ENCODE measurements around the gene LZTR1. TPM values are rescaled to one million over a fixed set of nuclear protein-coding genes. Genes with fewer than 3 reads are reported as not detected.

LZTR1 gene
- total RNA-seq, 1 experiment from 2014 or later, result 41.0 TPM

- H3K9me2 ChIP-seq (replicated peaks; ENCODE audit: low read length), result no peaks in the 10 kb centered on the region
- H3K9me3 ChIP-seq (ENCODE audit: low read length), result no peaks in the 10 kb centered on the region
- H3K27ac ChIP-seq (ENCODE audit: low read length), result no peak overlapping the region
- no TSS peak for BruUV-seq (replicated peaks)
- no peak overlapping the region for H2AFZ ChIP-seq (ENCODE audit: low read length)
- no peak overlapping the region for H3K4me2 ChIP-seq (ENCODE audit: low read length)
- H3F3A ChIP-seq (ENCODE audit: low read length, unreplicated experiment), result peaks cover 4% of the 10 kb centered on the region
- H3K27me3 ChIP-seq (ENCODE audit: low read length), result no peaks in the 10 kb centered on the region
- peaks cover 80% of the 10 kb centered on the region for H3K79me2 ChIP-seq (ENCODE audit: low read length)
- H3K4me3 ChIP-seq (ENCODE audit: low read length), result no peak overlapping the region
- H4K20me1 ChIP-seq (ENCODE audit: low read length), result peaks cover 18% of the 10 kb centered on the region
- peaks cover 39% of the 10 kb centered on the region; the same call in 1 of the 2 replicates for H3K36me3 ChIP-seq (ENCODE audit: low read depth, low read length)
- TF ChIP-seq EZH2phosphoT487 (IDR thresholded peaks at IDR 0.05; ENCODE audit: borderline replicate concordance, low read length), result no peak
- no peak for TF ChIP-seq CTCF (conservative IDR thresholded peaks at IDR 0.05; ENCODE audit: low read depth, low read length)
- no peak for TF ChIP-seq EZH2 (IDR thresholded peaks at IDR 0.05; ENCODE audit: low read length, unreplicated experiment)
- ChIA-PET CTCF (no interaction called here), POLR2A (ENCODE audit: unreplicated experiment) (no interaction called here)
- H3K9ac ChIP-seq (ENCODE audit: low read length), result no peak overlapping the region
- no peak for DNase-seq
- no peak for ATAC-seq
- H3K4me1 ChIP-seq (ENCODE audit: insufficient read depth, low read length), result peaks cover 16% of the 10 kb centered on the region
- intact Hi-C loops (cut with micrococcal nuclease), result loop anchor here (5.0 kb wide), 1 partner anchor 65 kb away; no protein-coding TSS in a partner anchor
These were observed 30.1 kb upstream of the LZTR1 start for GRCh38 chr22:20951932-20952380.

GRCh38 chr22:20952544-20953341, 29.4 kb upstream of the LZTR1 start:
- peaks cover 16% of the 10 kb centered on the region for H3K4me1 ChIP-seq (ENCODE audit: insufficient read depth, low read length)
- TF ChIP-seq CTCF (conservative IDR thresholded peaks at IDR 0.05; ENCODE audit: low read depth, low read length) (no peak), EZH2phosphoT487 (IDR thresholded peaks at IDR 0.05; ENCODE audit: borderline replicate concordance, low read length) (no peak), EZH2 (IDR thresholded peaks at IDR 0.05; ENCODE audit: low read length, unreplicated experiment) (no peak)
- no peaks in the 10 kb centered on the region for H3K9me3 ChIP-seq (ENCODE audit: low read length)
- peaks cover 18% of the 10 kb centered on the region for H4K20me1 ChIP-seq (ENCODE audit: low read length)
- H3K9me2 ChIP-seq (replicated peaks; ENCODE audit: low read length), result no peaks in the 10 kb centered on the region
- H3K27me3 ChIP-seq (ENCODE audit: low read length), result no peaks in the 10 kb centered on the region
- POLR2A ChIA-PET (ENCODE audit: unreplicated experiment), result no interaction called here
- no peak overlapping the region for H3K4me3 ChIP-seq (ENCODE audit: low read length)
- no peak overlapping the region for H2AFZ ChIP-seq (ENCODE audit: low read length)
- H3K36me3 ChIP-seq (ENCODE audit: low read depth, low read length), result peaks cover 39% of the 10 kb centered on the region; the same call in 1 of the 2 replicates
- H3K79me2 ChIP-seq (ENCODE audit: low read length), result peaks cover 75% of the 10 kb centered on the region
- no peak for DNase-seq
- intact Hi-C loops (cut with micrococcal nuclease), result loop anchor here (5.0 kb wide), 1 partner anchor 65 kb away; no protein-coding TSS in a partner anchor
- ATAC-seq, result no peak
- CTCF ChIA-PET, result no interaction called here
- peaks cover 4% of the 10 kb centered on the region for H3F3A ChIP-seq (ENCODE audit: low read length, unreplicated experiment)
- H3K9ac ChIP-seq (ENCODE audit: low read length), result no peak overlapping the region
- no TSS peak for BruUV-seq (replicated peaks)
- H3K27ac ChIP-seq (ENCODE audit: low read length), result no peak overlapping the region
- H3K4me2 ChIP-seq (ENCODE audit: low read length), result no peak overlapping the region

- H3K79me2 ChIP-seq (ENCODE audit: low read length), result peaks cover 70% of the 10 kb centered on the region
- H3K4me3 ChIP-seq (ENCODE audit: low read length), result no peak overlapping the region
- no peaks in the 10 kb centered on the region for H3K27me3 ChIP-seq (ENCODE audit: low read length)
- CTCF ChIA-PET, result no interaction called here
- POLR2A ChIA-PET (ENCODE audit: unreplicated experiment), result no interaction called here
- peaks cover 4% of the 10 kb centered on the region for H3F3A ChIP-seq (ENCODE audit: low read length, unreplicated experiment)
- intact Hi-C loops (cut with micrococcal nuclease), result loop anchor here (5.0 kb wide), 1 partner anchor 66 kb away; no protein-coding TSS in a partner anchor
- TF ChIP-seq CTCF (conservative IDR thresholded peaks at IDR 0.05; ENCODE audit: low read depth, low read length) (no peak), EZH2 (IDR thresholded peaks at IDR 0.05; ENCODE audit: low read length, unreplicated experiment) (no peak)
- peaks cover 18% of the 10 kb centered on the region for H3K4me1 ChIP-seq (ENCODE audit: insufficient read depth, low read length)
- H3K9me2 ChIP-seq (replicated peaks; ENCODE audit: low read length), result no peaks in the 10 kb centered on the region
- ATAC-seq (no peak), DNase-seq (no peak)
- H3K9ac ChIP-seq (ENCODE audit: low read length), result no peak overlapping the region
- H2AFZ ChIP-seq (ENCODE audit: low read length), result no peak overlapping the region
- no peaks in the 10 kb centered on the region for H3K9me3 ChIP-seq (ENCODE audit: low read length)
- H3K4me2 ChIP-seq (ENCODE audit: low read length), result no peak overlapping the region
- peaks cover 14% of the 10 kb centered on the region for H4K20me1 ChIP-seq (ENCODE audit: low read length)
- no TSS peak for BruUV-seq (replicated peaks)
- no peak overlapping the region for H3K27ac ChIP-seq (ENCODE audit: low read length)
- H3K36me3 ChIP-seq (ENCODE audit: low read depth, low read length), result peaks cover 39% of the 10 kb centered on the region; the same call in 1 of the 2 replicates
These were observed 28.8 kb upstream of the LZTR1 start for GRCh38 chr22:20953342-20953608.

Data from PC-3 (cell line).